Measurements from ENCODE around the gene ASPM.

DNA sequence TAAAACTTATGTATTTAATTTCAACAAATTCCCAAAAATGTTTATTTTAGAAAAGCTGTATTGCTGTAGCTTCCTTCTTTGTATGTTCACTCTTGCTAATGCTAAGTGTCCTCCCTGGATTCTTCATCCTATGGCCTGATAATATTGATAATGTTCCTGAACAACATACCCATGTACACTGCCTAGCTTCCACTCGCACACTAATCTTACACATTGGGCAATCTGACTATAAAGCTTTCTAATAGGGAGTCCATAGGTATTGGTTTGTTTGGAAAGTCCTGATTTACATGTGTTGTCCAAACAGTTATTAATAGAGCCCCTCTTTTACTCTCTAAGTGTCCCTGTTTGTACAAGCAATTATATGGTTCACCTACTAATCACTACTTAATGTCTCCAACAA lies 80.2 kb downstream of the ASPM start:
- no peak for TF ChIP-seq POLR2A (IDR thresholded peaks at IDR 0.05)
- TF ChIP-seq, protein P1, sequence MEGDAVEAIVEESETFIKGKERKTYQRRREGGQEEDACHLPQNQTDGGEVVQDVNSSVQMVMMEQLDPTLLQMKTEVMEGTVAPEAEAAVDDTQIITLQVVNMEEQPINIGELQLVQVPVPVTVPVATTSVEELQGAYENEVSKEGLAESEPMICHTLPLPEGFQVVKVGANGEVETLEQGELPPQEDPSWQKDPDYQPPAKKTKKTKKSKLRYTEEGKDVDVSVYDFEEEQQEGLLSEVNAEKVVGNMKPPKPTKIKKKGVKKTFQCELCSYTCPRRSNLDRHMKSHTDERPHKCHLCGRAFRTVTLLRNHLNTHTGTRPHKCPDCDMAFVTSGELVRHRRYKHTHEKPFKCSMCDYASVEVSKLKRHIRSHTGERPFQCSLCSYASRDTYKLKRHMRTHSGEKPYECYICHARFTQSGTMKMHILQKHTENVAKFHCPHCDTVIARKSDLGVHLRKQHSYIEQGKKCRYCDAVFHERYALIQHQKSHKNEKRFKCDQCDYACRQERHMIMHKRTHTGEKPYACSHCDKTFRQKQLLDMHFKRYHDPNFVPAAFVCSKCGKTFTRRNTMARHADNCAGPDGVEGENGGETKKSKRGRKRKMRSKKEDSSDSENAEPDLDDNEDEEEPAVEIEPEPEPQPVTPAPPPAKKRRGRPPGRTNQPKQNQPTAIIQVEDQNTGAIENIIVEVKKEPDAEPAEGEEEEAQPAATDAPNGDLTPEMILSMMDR (IDR thresholded peaks at IDR 0.05) = no peak
